ENCODE data around the gene BAK1.

Gene BAK1

DNA sequence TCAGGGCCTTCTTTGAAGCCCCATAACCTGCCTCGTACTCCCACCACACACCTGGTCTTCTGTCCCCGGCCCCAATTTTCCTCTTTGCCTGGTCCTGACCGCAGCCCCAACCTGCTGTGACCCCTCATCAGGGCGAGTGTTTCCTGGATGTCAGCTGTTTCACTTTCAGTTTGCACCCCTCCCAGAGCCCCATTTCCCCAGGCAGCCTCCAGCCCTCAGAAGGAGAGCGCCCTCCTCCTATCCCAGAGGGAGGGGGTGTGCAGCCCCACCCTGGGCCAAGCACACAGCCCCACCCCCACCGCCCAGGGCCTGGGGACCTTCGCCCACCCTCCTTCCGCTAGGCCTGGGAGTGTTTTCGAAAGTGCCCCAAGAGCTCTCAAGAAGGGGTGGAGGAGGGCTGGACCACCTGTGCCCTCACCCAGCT is 1.5 kb downstream of the BAK1 start:
- Histone ChIP-seq H3K4me1 (ENCODE audit: control insufficient read depth, low read length) (peaks cover 27% of the 10 kb centered on the region), H3K27ac (ENCODE audit: low read depth, low read length) (no peak overlapping the region), H3K36me3 (ENCODE audit: control insufficient read depth, low read length) (peaks cover 36% of the 10 kb centered on the region), H3K79me2 (ENCODE audit: control insufficient read depth, low read length) (peaks cover 22% of the 10 kb centered on the region), H3F3A (ENCODE audit: control insufficient read depth, insufficient read depth) (no peaks in the 10 kb centered on the region), H3K4me3 (ENCODE audit: low read length) (peak overlapping the region; percentile 97), H3K4me2 (ENCODE audit: low read length) (peak overlapping the region; percentile 90), H3K9me3 (ENCODE audit: control insufficient read depth, insufficient read depth, low read length) (no peaks in the 10 kb centered on the region), H3K27me3 (ENCODE audit: control insufficient read depth, low read length) (no peaks in the 10 kb centered on the region), H4K20me1 (ENCODE audit: control insufficient read depth, insufficient read depth, low read depth, low read length) (no peaks in the 10 kb centered on the region), H3K9me2 (replicated peaks; ENCODE audit: control insufficient read depth, low read length) (no peaks in the 10 kb centered on the region)
- TF ChIP-seq, protein P1, sequence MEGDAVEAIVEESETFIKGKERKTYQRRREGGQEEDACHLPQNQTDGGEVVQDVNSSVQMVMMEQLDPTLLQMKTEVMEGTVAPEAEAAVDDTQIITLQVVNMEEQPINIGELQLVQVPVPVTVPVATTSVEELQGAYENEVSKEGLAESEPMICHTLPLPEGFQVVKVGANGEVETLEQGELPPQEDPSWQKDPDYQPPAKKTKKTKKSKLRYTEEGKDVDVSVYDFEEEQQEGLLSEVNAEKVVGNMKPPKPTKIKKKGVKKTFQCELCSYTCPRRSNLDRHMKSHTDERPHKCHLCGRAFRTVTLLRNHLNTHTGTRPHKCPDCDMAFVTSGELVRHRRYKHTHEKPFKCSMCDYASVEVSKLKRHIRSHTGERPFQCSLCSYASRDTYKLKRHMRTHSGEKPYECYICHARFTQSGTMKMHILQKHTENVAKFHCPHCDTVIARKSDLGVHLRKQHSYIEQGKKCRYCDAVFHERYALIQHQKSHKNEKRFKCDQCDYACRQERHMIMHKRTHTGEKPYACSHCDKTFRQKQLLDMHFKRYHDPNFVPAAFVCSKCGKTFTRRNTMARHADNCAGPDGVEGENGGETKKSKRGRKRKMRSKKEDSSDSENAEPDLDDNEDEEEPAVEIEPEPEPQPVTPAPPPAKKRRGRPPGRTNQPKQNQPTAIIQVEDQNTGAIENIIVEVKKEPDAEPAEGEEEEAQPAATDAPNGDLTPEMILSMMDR (IDR thresholded peaks at IDR 0.05; ENCODE audit: low read depth, low read length, poor library complexity, severe bottlenecking): no peak
- TF ChIP-seq EZH2phosphoT487 (IDR thresholded peaks at IDR 0.05; ENCODE audit: borderline replicate concordance, low read length): no peak

DNA sequence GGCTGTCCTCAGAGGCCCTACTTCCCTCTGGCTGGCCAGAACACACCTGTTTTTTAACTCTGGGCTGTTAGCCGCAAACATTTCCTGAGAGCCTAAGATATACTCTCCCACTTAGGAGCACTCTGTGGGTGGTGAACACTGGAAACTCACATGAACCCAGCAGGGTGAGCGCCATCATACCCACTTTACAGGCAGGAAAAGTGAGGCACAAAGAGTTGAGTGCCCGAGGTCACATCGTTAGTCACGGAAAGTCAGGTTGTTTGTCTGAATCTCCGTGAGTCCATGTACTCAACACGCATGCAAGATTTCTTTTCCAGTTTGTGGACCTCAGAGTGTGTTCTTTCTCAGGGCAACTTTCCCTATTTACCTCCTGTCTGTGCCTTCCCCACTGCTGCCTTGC is 1.9 kb downstream of the BAK1 start:
- Histone ChIP-seq H3K27ac (ENCODE audit: low read depth, low read length) (no peak overlapping the region), H3K4me1 (ENCODE audit: control insufficient read depth, low read length) (peaks cover 27% of the 10 kb centered on the region), H3K4me3 (ENCODE audit: low read length) (peak overlapping the region; percentile 97), H3K27me3 (ENCODE audit: control insufficient read depth, low read length) (no peaks in the 10 kb centered on the region), H3K36me3 (ENCODE audit: control insufficient read depth, low read length) (peaks cover 36% of the 10 kb centered on the region), H3K4me2 (ENCODE audit: low read length) (peak overlapping the region; percentile 90), H3K9me3 (ENCODE audit: control insufficient read depth, insufficient read depth, low read length) (no peaks in the 10 kb centered on the region), H3K79me2 (ENCODE audit: control insufficient read depth, low read length) (peaks cover 22% of the 10 kb centered on the region), H3K9me2 (replicated peaks; ENCODE audit: control insufficient read depth, low read length) (no peaks in the 10 kb centered on the region), H3F3A (ENCODE audit: control insufficient read depth, insufficient read depth) (no peaks in the 10 kb centered on the region), H4K20me1 (ENCODE audit: control insufficient read depth, insufficient read depth, low read depth, low read length) (no peaks in the 10 kb centered on the region)
- TF ChIP-seq EZH2phosphoT487 (IDR thresholded peaks at IDR 0.05; ENCODE audit: borderline replicate concordance, low read length): no peak
- TF ChIP-seq, protein P1 (IDR thresholded peaks at IDR 0.05; ENCODE audit: low read depth, low read length, poor library complexity, severe bottlenecking): no peak

DNA sequence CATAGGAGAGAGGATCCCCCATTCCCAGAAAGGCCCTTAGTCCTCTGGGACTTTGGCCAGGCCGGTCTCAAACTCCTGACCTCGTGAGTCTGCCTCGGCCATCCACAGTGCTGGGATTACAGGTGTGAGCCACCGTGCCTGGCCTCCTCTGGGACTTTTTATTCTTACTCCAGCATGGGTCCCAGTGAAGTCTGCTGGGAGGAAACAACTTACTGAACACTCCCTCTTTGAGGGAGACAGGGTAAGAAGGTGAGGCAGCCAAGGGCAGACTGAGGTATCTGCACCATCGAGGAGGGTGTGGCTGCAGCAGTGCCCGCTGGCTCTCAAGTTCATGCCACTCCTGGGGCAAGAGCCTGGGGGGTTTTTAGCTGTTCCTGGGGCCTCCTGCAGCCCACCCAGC is 2.4 kb downstream of the BAK1 start:
- H4K20me1 ChIP-seq (ENCODE audit: control insufficient read depth, insufficient read depth, low read depth, low read length): no peaks in the 10 kb centered on the region
- peaks cover 36% of the 10 kb centered on the region for H3K36me3 ChIP-seq (ENCODE audit: control insufficient read depth, low read length)
- no peaks in the 10 kb centered on the region for H3K27me3 ChIP-seq (ENCODE audit: control insufficient read depth, low read length)
- no peaks in the 10 kb centered on the region for H3F3A ChIP-seq (ENCODE audit: control insufficient read depth, insufficient read depth)
- H3K4me1 ChIP-seq (ENCODE audit: control insufficient read depth, low read length): peaks cover 27% of the 10 kb centered on the region
- TF ChIP-seq EZH2phosphoT487 (IDR thresholded peaks at IDR 0.05; ENCODE audit: borderline replicate concordance, low read length): no peak
- TF ChIP-seq, protein P1 (IDR thresholded peaks at IDR 0.05; ENCODE audit: low read depth, low read length, poor library complexity, severe bottlenecking): no peak
- H3K9me2 ChIP-seq (replicated peaks; ENCODE audit: control insufficient read depth, low read length): no peaks in the 10 kb centered on the region
- H3K4me3 ChIP-seq (ENCODE audit: low read length): no peak overlapping the region; the same call in 1 of the 2 replicates
- H3K27ac ChIP-seq (ENCODE audit: low read depth, low read length): no peak overlapping the region
- H3K4me2 ChIP-seq (ENCODE audit: low read length): peak overlapping the region; percentile 90; the same call in 1 of the 2 replicates
- no peaks in the 10 kb centered on the region for H3K9me3 ChIP-seq (ENCODE audit: control insufficient read depth, insufficient read depth, low read length)
- peaks cover 22% of the 10 kb centered on the region for H3K79me2 ChIP-seq (ENCODE audit: control insufficient read depth, low read length)
